ENCODE results near the gene DNAH11. TPM values are rescaled to one million over a fixed set of nuclear protein-coding genes. Genes with fewer than 3 reads are reported as not detected.
"Not testable (repeated sequence)": the region's sequence is repeated elsewhere in the genome, so short reads cannot be mapped to it uniquely, and the experiment has no call there.

The DNAH11 gene
- total RNA-seq, 4 donors from 2014 or later, result 0.10 to 0.62 (median 0.23) TPM

DNA sequence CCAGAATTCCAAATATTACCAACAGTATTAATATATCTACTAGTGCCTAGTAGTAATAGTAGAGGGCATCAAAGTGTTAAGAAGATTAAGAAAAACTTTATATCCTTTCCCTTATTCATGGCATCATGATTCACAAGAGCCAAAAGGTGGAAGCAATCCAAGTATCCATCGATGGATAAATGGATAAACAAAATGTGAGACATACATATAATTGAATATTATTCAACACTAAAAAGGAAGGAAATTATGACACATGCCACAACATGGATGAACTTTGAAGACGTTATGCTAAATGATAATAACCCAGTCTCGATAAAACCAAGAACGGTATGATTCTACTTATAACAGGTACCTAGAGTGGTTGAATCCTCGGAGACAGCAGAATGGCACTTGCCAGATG, 379.8 kb downstream of the DNAH11 start:
- H3K27ac ChIP-seq, result no peak overlapping the region

DNA sequence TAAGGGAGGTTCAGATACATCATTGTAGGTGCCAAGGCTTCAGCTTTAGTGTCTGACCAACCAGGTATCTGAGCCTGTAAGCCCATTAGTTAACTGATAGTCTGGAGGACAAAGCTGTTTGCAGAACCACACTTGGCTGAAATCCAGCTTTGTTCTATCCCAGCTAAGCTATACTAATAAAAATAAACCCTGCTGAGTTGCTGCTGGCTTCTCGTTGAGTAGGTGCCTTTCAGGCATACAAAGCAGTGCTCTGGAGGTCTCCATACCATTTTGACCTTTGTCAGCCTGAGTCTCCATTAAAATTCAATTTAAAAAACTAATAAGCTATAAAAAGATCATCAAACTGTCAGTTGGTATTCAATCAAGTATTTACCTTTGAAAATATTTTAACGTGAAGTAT, 380.8 kb downstream of the DNAH11 start:
- in situ Hi-C loops (cut with MboI; ENCODE audit: low sequenced_read_pairs in 4 of 4) (no loop called here), intact Hi-C loops (cut with DNase I; ENCODE audit: low total_unique reads) (no loop called here)
- ATAC-seq (no peak), DNase-seq (no peak)
- Histone ChIP-seq H3K9me3 (no peaks in the 10 kb centered on the region), H3K27ac (no peak overlapping the region), H3K36me3 (no peaks in the 10 kb centered on the region), H3K4me1 (no peaks in the 10 kb centered on the region), H3K4me3 (no peak overlapping the region), H3K27me3 (no peaks in the 10 kb centered on the region)
- TF ChIP-seq, protein P1, sequence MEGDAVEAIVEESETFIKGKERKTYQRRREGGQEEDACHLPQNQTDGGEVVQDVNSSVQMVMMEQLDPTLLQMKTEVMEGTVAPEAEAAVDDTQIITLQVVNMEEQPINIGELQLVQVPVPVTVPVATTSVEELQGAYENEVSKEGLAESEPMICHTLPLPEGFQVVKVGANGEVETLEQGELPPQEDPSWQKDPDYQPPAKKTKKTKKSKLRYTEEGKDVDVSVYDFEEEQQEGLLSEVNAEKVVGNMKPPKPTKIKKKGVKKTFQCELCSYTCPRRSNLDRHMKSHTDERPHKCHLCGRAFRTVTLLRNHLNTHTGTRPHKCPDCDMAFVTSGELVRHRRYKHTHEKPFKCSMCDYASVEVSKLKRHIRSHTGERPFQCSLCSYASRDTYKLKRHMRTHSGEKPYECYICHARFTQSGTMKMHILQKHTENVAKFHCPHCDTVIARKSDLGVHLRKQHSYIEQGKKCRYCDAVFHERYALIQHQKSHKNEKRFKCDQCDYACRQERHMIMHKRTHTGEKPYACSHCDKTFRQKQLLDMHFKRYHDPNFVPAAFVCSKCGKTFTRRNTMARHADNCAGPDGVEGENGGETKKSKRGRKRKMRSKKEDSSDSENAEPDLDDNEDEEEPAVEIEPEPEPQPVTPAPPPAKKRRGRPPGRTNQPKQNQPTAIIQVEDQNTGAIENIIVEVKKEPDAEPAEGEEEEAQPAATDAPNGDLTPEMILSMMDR (IDR thresholded peaks at IDR 0.05 in 4 of 5, conservative IDR thresholded peaks at IDR 0.05 in 1 of 5), result no peak
- no peak for TF ChIP-seq POLR2A (IDR thresholded peaks at IDR 0.05)

More for the DNA sequence above, 379.8 kb downstream of the DNAH11 start:
- Histone ChIP-seq H3K36me3 (no peaks in the 10 kb centered on the region), H3K27me3 (no peaks in the 10 kb centered on the region), H3K4me1 (no peaks in the 10 kb centered on the region), H3K4me3 (no peak overlapping the region), H3K9me3 (no peaks in the 10 kb centered on the region)
- in situ Hi-C loops (cut with MboI; ENCODE audit: low sequenced_read_pairs in 4 of 4) (no loop called here), intact Hi-C loops (cut with DNase I; ENCODE audit: low total_unique reads) (no loop called here)
- DNase-seq (no peak), ATAC-seq (no peak)
- TF ChIP-seq, protein P1 (IDR thresholded peaks at IDR 0.05 in 4 of 5, conservative IDR thresholded peaks at IDR 0.05 in 1 of 5), result no peak
- no peak for TF ChIP-seq POLR2A (IDR thresholded peaks at IDR 0.05)

DNA sequence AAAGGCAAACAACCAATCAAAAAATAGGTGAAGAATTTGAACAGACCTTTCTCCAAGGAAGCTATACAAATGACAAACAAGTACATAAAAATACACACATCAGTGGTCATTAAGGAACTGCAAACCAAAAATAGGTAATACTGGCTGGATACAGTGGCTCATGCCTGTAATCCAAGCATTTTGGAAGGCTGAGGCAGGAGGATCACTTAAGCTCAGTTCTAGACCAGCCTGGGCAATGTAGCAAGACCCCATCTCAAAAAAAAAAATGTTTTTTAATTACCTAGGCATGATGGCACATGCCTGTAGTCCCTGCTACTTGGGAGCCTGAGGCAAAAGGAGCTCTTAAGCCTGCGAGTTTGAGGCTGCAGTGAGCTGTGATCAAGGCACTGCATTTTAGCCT, 383.6 kb downstream of the DNAH11 start:
- H3K27ac ChIP-seq, result no peak overlapping the region
- no peaks in the 10 kb centered on the region for H3K4me1 ChIP-seq
- in situ Hi-C loops (cut with MboI; ENCODE audit: low sequenced_read_pairs in 4 of 4), result no loop called here
- TF ChIP-seq, protein P1 (IDR thresholded peaks at IDR 0.05 in 4 of 5, conservative IDR thresholded peaks at IDR 0.05 in 1 of 5), result no peak
- ATAC-seq (no peak), DNase-seq (no peak)
- no peak overlapping the region for H3K4me3 ChIP-seq
- H3K36me3 ChIP-seq, result no peaks in the 10 kb centered on the region
- intact Hi-C loops (cut with DNase I; ENCODE audit: low total_unique reads), result no loop called here
- H3K9me3 ChIP-seq, result no peaks in the 10 kb centered on the region
- H3K27me3 ChIP-seq, result no peaks in the 10 kb centered on the region

DNA sequence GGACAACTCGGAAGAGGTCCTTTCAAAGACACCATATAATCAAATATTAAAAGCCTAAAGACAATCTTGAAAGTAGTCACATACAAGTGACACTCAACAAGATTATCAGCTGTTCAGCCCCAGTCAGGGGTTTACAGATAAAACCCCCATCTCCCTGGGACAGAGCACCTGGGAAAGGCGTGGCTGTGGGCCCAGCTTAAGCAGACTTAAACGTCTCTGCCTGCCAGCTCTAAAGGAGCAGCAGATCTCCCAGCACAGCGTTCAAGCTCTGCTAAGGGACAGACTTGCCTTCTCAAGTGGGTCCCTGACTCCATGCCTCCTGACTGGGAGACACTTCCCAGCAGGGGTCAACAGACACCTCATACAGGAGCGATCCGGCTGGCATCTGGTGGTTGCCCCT, 384.9 kb downstream of the DNAH11 start:
- H3K4me1 ChIP-seq, result no peaks in the 10 kb centered on the region
- H3K4me3 ChIP-seq, result no peak overlapping the region
- in situ Hi-C loops (cut with MboI; ENCODE audit: low sequenced_read_pairs in 4 of 4), result no loop called here
- H3K27me3 ChIP-seq, result no peaks in the 10 kb centered on the region
- H3K27ac ChIP-seq, result no peak overlapping the region
- ATAC-seq (no peak), DNase-seq (no peak)
- H3K36me3 ChIP-seq, result no peaks in the 10 kb centered on the region
- H3K9me3 ChIP-seq, result no peaks in the 10 kb centered on the region
- no peak for TF ChIP-seq POLR2A (IDR thresholded peaks at IDR 0.05)
- TF ChIP-seq, protein P1 (IDR thresholded peaks at IDR 0.05 in 4 of 5, conservative IDR thresholded peaks at IDR 0.05 in 1 of 5), result no peak
- intact Hi-C loops (cut with DNase I; ENCODE audit: low total_unique reads), result no loop called here

DNA sequence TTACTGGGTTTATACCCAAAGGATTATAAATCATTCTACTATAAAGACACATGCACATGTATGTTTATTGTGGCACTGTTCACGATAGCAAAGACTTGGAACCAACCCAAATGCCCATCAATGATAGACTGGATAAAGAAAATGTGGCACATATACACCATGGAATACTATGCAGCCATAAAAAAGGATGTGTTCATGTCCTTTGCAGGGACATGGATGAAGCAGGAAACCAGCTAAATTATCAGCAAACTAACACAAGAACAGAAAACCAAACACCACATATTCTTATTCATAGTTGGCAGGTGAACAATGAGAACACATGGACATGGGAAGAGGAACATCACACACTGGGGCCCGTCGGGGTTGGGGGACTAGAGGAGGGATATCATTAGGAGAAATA, 390.5 kb downstream of the DNAH11 start:
- H3K4me1 ChIP-seq; in situ Hi-C loops (cut with MboI; ENCODE audit: low sequenced_read_pairs in 4 of 4); H3K4me3 ChIP-seq; H3K27ac ChIP-seq; H3K27me3 ChIP-seq; H3K36me3 ChIP-seq; H3K9me3 ChIP-seq; DNase-seq; ATAC-seq; intact Hi-C loops (cut with DNase I; ENCODE audit: low total_unique reads): not testable (repeated sequence)
